K562 (cell line): Measurements from ENCODE around the gene FBLN2. TPM values are rescaled to one million over a fixed set of nuclear protein-coding genes. Genes with fewer than 3 reads are reported as not detected.
A peak's percentile ranks its signal among the peaks of the same experiment; 100 is the strongest.

Experiments
- BACH1 ChIP-seq: fragments of 200-800 bp; sonication (Bioruptor generic); IDR thresholded peaks from 2 replicates; pipeline ENCODE4 v1.6.1; 2016; ENCODE audit warnings: missing genetic modification characterization, missing compliant biosample characterization
- CCAR2 ChIP-seq: fragments of 200-400 bp; formaldehyde crosslinking; IDR thresholded peaks from 2 replicates; pipeline ENCODE4 v1.6.1; 2017; ENCODE audit warnings: mild to moderate bottlenecking, low read depth, low read length
- CREBBP ChIP-seq: IDR thresholded peaks from one replicate; pipeline ENCODE4 v1.6.1; 2012; ENCODE audit warnings: low read depth, mild to moderate bottlenecking, control low read depth, inconsistent platforms, low read length
- CUX1 ChIP-seq: fragments of 200-800 bp; sonication (Bioruptor generic); IDR thresholded peaks from 2 replicates; pipeline ENCODE4 v1.6.1; 2016; ENCODE audit warnings: missing genetic modification characterization, missing compliant biosample characterization
- DIDO1 ChIP-seq: fragments of 450-650 bp; IDR thresholded peaks from 2 replicates; pipeline ENCODE4 v1.6.1; 2016; ENCODE audit warnings: low read depth, missing biosample characterization, missing genetic modification characterization
- GABPB1 ChIP-seq: sonication (generic); formaldehyde crosslinking; IDR thresholded peaks from 2 replicates; pipeline ENCODE4 v1.8.0; 2022; ENCODE audit warnings: mild to moderate bottlenecking, missing genetic modification reagents
- MEF2D ChIP-seq: conservative IDR thresholded peaks from 2 replicates; pipeline ENCODE4 v1.6.1; 2016; ENCODE audit warnings: low read depth, missing genetic modification characterization, missing compliant biosample characterization
- MIER1 ChIP-seq: fragments of 450-650 bp; IDR thresholded peaks from 2 replicates; pipeline ENCODE4 v1.6.1; 2016; ENCODE audit warnings: antibody characterized with exemption, mild to moderate bottlenecking, low read depth
- SMARCE1 ChIP-seq: fragments of 450-650 bp; IDR thresholded peaks from 2 replicates; pipeline ENCODE4 v1.7.1; 2016; ENCODE audit warnings: mild to moderate bottlenecking
- SREBF1 ChIP-seq: fragments of 150-350 bp; IDR thresholded peaks from 2 replicates; pipeline ENCODE4 v1.6.1; 2014; ENCODE audit warnings: antibody characterized with exemption, low read depth, low read length, borderline replicate concordance
- TAL1 ChIP-seq: fragments of 450-650 bp; IDR thresholded peaks from 2 replicates; pipeline ENCODE4 v1.6.1; 2016; ENCODE audit warnings: mild to moderate bottlenecking
- ZNF584 ChIP-seq: fragments of 200-800 bp; sonication (Bioruptor generic); IDR thresholded peaks from 2 replicates; pipeline ENCODE4 v1.6.1; 2016; ENCODE audit warnings: low read depth, mild to moderate bottlenecking, missing genetic modification characterization, missing compliant biosample characterization
- ZNF696 ChIP-seq: fragments of 250-450 bp; sonication (Bioruptor Pico); conservative IDR thresholded peaks from 2 replicates; pipeline ENCODE4 v1.4.0; 2020; ENCODE audit warnings: mild to moderate bottlenecking, moderate library complexity
- ZNF764 ChIP-seq: fragments of 250-450 bp; sonication (Bioruptor Pico); IDR thresholded peaks from 2 replicates; pipeline ENCODE4 v1.4.0; 2020; ENCODE audit warnings: low read depth, mild to moderate bottlenecking, moderate library complexity
- polyA plus RNA-seq, 8 experiments: library from polyadenylated mRNA; depleted of rRNA in 4 of 8; stranded (reverse) in 5 of 8; unstranded in 3 of 8; fragments of >200 nt; fragmentation: Nextera tagmentation in 2 of 8; fragmentation: Illumina TruSeq in 1 of 8; extraction: Ambion mirVana in 2 of 8; extraction: Trizol in 1 of 8; gene quantifications; 2 replicates each; pipeline versions ENCODE4 v1.2.1 to v1.2.3, GENCODE V29; 2011 to 2014; ENCODE audit warnings: inconsistent platforms in 1 of 8, missing spikeins in 1 of 8
- total RNA-seq, 7 experiments: library from RNA; depleted of rRNA in 6 of 7; stranded (reverse); fragments of >200 nt in 6 of 7; fragmentation: Illumina TruSeq in 2 of 7; extraction: Trizol in 2 of 7; gene quantifications; 2 replicates each; pipeline versions ENCODE4 v1.2.1 to v1.2.3, GENCODE V29; 2011 to 2021; ENCODE audit warnings: low replicate concordance in 1 of 7
- TF ChIP-seq, protein P1 (sequence below): fragments of 250-450 bp; sonication (Bioruptor Pico); IDR thresholded peaks from 2 replicates; pipeline ENCODE4 v1.4.0; 2020
- TF ChIP-seq, protein P2 (sequence below): sonication (generic); formaldehyde crosslinking; IDR thresholded peaks from 2 replicates; pipeline ENCODE4 v1.8.0; 2022; ENCODE audit warnings: mild to moderate bottlenecking, missing genetic modification reagents

The FBLN2 gene
- total and polyA plus RNA-seq, 9 of the 15 experiments (the other 6 are each of a cell fraction or from before 2014, with no cell fraction given) = 0.03 to 0.10 (median 0.04) TPM; not detected in 6

- TF ChIP-seq MIER1 (peak; percentile 31; the same call in 1 of the 2 replicates), SMARCE1 (0 out of 2 replicates have a peak, but pooled peaks have one; percentile 36), CCAR2 (no peak), GABPB1 (CRISPR knock-in tag) (peak; percentile 93), CREBBP (no peak), TAL1 (no peak), SREBF1 (no peak), CUX1 (CRISPR knock-in tag) (peak; percentile 75), ZNF764 (CRISPR knock-in tag) (no peak; the same call in 1 of the 2 replicates), DIDO1 (tag) (no peak), BACH1 (tag) (0 out of 2 replicates have a peak, but pooled peaks have one; percentile 52), MEF2D (no peak; the same call in 1 of the 2 replicates), ZNF584 (CRISPR knock-in tag) (peak; percentile 83; the same call in 1 of the 2 replicates), ZNF696 (no peak)
- TF ChIP-seq, protein P1, sequence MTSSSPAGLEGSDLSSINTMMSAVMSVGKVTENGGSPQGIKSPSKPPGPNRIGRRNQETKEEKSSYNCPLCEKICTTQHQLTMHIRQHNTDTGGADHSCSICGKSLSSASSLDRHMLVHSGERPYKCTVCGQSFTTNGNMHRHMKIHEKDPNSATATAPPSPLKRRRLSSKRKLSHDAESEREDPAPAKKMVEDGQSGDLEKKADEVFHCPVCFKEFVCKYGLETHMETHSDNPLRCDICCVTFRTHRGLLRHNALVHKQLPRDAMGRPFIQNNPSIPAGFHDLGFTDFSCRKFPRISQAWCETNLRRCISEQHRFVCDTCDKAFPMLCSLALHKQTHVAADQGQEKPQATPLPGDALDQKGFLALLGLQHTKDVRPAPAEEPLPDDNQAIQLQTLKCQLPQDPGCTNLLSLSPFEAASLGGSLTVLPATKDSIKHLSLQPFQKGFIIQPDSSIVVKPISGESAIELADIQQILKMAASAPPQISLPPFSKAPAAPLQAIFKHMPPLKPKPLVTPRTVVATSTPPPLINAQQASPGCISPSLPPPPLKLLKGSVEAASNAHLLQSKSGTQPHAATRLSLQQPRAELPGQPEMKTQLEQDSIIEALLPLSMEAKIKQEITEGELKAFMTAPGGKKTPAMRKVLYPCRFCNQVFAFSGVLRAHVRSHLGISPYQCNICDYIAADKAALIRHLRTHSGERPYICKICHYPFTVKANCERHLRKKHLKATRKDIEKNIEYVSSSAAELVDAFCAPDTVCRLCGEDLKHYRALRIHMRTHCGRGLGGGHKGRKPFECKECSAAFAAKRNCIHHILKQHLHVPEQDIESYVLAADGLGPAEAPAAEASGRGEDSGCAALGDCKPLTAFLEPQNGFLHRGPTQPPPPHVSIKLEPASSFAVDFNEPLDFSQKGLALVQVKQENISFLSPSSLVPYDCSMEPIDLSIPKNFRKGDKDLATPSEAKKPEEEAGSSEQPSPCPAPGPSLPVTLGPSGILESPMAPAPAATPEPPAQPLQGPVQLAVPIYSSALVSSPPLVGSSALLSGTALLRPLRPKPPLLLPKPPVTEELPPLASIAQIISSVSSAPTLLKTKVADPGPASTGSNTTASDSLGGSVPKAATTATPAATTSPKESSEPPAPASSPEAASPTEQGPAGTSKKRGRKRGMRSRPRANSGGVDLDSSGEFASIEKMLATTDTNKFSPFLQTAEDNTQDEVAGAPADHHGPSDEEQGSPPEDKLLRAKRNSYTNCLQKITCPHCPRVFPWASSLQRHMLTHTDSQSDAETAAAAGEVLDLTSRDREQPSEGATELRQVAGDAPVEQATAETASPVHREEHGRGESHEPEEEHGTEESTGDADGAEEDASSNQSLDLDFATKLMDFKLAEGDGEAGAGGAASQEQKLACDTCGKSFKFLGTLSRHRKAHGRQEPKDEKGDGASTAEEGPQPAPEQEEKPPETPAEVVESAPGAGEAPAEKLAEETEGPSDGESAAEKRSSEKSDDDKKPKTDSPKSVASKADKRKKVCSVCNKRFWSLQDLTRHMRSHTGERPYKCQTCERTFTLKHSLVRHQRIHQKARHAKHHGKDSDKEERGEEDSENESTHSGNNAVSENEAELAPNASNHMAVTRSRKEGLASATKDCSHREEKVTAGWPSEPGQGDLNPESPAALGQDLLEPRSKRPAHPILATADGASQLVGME (CRISPR knock-in tag) = 0 out of 2 replicates have a peak, but pooled peaks have one; percentile 7
- TF ChIP-seq, protein P2, sequence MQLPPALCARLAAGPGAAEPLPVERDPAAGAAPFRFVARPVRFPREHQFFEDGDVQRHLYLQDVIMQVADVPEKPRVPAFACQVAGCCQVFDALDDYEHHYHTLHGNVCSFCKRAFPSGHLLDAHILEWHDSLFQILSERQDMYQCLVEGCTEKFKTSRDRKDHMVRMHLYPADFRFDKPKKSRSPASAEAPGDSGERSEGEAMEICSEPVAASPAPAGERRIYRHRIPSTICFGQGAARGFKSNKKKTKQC = peak; percentile 96
Observed at GRCh38 chr3:13650210-13651056, 101.5 kb downstream of the FBLN2 start (continued).
